Stimulated activated CD8-positive, alpha-beta memory T cell treated with anti-CD3 and anti-CD28 coated beads, Interleukin-15, amount 100 ng/mL, for 48 hours (primary cell): ENCODE measurements around the gene ANO7.

Experiments used
- DNase-seq, 2 donors: peaks; one replicate each; pipeline ENCODE4 v3.0.0-alpha.2; 2020; ENCODE audit warnings: low read depth in 2 of 2

ANO7 gene

GRCh38 chr2:241249654-241250053 lies 61.2 kb downstream of the ANO7 start:
- DNase-seq: no peak

- DNase-seq: no peak
Measured at GRCh38 chr2:241252778-241253475, 64.5 kb downstream of the ANO7 start.

GRCh38 chr2:241254904-241255351 lies 66.5 kb downstream of the ANO7 start:
- no peak for DNase-seq

DNA sequence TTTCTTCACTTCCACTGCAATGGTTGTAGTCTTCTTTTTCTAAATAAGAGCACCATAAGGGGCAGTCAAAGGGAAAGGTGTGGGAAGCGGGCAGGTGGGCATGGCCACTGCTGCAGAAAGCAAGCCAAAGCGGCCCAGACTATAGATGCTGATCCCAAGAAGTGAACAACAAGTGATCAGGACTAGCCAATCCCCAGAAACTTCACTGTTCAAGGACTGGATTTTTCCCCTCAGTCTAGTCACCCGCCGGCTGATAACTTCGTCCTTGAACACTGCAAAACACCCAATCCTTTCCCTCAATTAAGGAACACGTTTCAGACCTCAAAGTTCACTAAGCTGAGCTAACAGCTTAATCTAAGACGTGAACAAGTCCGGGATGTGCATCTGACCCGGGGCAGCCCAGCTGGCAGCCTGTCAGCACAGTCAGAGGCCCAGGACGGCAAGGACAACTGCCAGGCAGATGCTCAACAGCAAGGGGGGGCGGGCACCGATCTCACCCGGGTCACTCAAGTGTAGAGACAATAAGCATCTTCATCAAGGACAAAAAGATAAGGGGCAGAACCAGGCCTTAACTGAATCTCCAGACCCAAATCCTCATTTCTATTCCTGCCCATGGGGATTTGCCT lies 67.2 kb downstream of the ANO7 start:
- no peak for DNase-seq

DNA sequence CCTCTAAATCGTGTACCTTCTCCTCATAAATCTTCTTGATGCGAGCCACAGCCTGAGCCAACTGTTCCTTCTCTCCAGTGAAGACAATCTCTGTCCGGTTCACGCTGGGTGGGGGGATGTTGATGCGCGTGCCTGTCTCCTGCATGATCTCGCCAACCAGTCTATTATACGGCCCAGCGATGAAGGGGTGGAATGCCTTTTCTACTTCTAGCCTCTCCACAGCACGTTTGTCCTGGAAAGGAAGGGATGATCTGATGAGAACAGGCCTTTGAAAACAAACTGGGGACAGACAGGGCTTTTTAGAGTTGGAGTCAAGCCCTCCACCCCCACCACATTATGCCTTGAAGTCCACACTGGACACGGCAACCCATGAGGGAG lies 67.7 kb downstream of the ANO7 start:
- DNase-seq: no peak

GRCh38 chr2:241257419-241258032 lies 69.0 kb downstream of the ANO7 start:
- no peak for DNase-seq

DNA sequence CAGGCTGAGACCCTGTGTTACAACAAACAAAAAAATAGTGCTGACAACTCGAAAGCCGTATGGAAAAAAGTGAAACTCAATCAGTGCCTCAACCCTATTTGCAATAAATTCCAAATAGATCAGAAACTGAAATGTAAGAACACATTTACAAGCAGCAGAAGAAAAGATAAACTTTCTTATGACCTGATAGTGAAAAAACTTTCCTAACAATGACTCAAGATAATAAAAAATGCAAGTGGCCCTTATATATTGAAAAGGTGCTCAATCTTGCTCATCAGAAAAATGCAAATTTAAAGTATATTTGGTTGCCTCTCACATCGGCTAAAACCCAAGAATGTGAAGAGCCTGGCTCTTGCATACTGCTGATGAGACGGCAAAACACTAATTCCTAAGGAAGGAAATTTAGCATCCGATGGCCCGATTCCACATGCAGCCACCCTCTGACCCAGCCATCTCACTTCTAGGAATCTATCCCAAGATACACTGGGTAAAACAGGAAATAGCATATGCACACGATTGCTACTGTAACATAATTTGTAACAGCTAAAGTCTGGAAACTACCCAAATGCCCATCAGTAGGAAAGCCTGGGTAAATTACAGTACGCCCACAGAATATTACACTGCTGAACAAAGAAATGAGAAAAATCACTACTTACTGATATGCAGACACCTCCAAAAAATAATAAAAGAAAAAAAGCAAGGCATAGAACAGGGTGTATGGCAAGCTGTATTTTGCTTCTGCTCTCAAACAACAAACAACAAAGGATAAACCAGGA lies 70.2 kb downstream of the ANO7 start:
- DNase-seq: no peak

DNA sequence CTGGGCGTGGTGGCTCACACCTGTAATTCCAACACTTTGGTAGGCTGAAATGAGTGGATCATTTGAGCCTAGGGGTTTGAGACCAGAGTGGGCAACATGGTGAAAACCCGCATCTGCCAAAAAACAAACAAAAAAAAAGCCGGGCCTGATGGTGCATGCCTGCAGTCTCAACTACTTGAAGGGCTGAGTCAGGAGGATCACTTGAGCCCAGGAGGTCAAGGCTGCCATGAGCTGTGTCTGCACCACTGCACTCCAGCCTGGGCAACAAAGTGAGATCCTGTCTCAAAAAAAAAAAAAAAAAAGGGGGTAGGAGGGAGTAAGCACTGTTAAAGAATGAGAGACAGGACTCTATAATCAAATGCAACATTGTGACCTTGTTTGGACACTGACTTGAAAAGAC lies 72.4 kb downstream of the ANO7 start:
- DNase-seq: no peak

DNA sequence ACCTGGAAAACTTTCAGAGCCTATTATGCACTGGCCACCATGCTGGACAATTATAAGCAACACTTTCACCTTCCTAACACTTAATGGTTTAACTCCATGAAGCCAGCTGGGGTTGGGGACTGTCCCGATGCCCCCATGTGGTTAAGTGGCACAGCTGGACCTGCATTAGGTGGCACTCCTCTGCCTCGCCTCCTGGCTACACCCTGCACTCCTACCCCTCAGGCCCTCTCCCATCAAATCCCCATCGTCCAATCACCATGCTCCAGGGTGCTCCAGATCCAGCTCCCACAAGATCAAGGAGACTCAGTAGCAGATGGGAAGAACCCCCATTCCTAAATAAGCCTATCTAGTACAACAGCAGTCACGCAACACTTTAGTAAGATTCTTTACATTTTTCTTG lies 73.2 kb downstream of the ANO7 start:
- DNase-seq: no peak

- no peak for DNase-seq
Measured at GRCh38 chr2:241263061-241263460, 74.6 kb downstream of the ANO7 start.

DNA sequence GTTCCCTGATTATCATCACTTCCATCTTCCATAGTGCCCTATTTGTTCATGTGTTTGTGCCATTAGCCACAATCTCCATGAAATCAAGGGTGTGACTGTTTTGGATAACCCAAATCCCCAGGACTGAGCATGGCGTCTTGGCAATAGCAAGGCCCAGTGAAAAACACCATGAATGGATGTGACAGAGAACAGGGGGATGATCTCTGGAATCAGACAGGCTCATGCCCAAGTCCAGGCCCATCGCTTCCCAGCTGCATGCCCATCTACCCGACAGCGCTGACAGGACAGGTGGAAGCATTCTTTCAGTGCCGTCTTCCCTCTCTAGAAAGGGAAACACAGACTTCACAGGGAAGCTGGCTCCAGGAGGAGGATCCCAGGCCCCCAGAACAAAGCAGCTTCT lies 77.0 kb downstream of the ANO7 start:
- DNase-seq: no peak

GRCh38 chr2:241267249-241268067 lies 79.0 kb downstream of the ANO7 start:
- no peak for DNase-seq

DNA sequence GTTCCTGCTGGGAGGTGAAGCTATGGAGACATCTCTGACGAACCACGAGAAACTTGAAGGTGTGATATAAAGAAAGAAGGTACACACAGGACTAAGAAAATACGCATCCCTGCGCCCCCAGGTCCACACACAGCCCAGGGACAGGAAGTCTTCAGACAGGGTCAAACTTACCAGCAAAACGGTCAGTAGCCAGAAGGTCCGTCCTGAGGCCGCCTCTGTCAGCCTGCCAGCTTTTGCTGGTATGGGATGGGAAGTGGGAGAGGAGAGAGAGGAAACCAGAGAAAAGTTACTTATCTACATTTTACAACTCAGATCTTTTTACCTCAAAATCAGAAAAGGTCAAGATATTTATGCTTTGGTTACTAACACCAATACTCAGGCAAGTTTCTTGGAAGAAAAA lies 79.8 kb downstream of the ANO7 start:
- DNase-seq: no peak

- DNase-seq: no peak
Measured at GRCh38 chr2:241268716-241269445, 80.4 kb downstream of the ANO7 start.

DNA sequence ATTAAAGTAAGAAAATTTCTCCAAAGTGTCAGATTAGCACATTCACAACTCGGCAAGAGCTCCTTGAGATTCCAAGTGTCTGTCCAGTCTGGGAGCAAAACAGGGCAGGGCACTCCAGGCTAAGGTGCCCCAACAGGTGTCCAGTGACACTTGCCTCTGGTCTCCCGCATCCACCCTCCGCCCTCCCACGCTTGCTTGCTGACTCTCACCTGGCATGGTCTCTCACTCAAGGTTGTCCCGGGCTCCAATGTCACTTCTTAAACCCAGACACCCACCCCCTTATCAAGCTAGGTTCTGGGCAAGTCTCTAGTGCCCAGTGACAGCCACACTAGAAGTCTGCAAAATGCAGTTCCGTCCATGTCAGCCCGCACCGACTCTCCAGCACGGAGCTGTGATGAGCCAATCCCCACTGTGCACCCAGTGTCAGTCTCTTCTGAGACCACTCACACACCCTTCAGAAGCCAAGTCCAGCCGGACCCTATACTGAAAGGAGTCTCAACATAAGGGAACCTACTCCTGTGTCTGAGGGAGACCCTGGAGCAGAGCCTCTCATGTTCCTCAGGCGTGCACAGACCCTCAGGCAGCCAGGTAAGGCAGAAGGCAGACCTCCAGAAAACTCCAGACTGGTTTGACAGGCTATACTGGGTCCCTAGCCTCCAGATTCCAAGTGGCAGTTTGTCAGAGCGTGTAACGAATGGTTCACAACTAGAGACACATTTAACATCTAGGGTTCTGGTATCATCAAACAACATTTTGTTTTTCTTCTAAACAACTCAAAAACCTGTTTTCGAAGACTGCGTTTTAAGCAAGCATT lies 81.4 kb downstream of the ANO7 start:
- no peak for DNase-seq

DNA sequence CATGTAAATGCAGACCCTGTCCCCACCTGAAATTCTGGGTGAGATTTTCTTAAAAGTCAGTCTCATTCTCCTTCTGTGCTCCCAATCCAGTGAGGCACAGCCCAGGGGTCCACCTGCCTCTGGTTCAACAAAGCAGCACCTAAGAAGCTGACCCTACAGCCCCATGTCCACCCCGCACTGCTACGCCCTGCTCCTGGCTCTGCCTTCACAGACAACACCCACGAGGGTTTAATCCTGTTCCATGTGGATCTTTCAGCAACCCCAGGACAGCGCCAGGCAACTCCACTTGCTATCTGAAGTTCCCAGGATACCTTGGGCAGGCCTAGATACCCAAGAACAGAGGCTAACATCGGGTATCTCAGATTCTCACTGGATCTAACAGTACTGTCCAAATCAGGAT lies 82.1 kb downstream of the ANO7 start:
- no peak for DNase-seq

DNA sequence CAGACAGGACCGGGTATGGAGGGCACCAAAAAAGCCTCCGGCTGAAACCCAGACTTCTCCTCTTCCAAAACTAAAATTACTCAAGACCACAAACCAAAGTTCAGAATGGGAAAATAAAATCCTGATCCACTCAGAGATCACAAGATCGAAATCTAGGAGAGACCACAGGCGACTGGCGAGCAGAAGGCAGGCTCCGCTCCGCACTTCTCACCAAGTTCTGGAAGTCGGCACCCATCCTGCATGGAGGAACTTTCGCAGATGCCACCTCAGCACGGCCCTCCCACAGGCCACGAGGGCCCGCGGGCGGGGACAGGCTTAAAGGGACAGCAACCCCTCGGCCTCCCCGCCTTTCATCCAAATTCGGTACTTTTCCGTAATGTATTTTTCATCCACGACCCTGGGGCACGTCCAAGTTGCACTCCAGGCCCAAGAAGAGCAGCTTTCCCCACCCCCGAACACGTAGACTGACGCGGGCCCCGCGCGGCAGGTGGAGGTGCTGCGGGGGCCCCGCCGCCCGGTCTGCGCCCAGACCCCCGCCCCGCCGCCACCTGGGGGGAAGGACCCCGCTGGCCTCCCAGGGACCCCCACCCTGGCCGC lies 83.3 kb downstream of the ANO7 start:
- peak; percentile 45 to 53 for DNase-seq

DNA sequence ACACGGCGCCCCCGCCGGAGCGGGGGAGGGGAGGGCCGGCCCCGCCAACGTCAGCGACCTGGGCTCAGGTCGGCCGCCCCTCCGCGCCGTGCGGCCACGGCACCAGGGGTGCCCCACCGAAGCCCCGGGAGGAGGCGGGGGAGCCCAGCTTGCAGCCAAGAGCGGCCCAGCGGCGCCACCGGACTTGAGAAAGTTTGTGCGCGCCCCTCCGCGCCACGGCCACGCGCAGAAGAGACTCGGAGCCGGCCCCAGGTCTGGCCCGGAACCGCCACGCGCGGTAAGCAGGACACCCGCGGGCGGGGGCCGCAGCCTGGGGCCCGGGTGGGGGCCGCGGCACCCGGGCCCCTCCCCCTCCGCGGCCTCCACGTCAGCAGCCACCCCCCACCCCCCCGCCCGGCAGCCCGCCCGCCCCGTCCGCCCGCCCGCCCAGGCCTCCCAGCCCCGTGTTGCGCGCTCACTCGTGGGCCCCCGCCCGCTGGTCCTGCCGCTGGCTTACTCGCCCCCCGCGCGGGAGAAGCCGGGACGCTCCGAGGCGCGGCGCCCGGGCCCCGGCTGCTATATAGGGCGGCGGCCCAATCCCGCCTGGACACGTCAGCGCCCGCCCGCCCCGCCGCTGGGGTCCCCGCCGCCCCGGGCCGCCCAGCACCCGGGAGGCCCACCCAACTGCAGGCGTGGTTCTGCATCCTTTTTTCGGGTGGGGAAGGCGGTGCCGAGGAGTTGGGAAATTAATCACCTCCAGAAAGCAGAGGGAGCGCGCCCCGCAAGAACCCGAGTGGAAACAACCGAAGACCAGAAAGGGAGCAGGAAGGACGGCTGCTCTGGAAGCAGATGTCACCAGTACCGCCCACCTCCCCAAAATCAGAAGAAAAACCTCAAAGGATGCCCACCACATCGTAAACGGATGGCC lies 84.1 kb downstream of the ANO7 start:
- DNase-seq: peak; percentile 51 to 52
